Psoas muscle (tissue), 8 donors: ENCODE results near the gene UBE2Z. TPM values are rescaled to one million over a fixed set of nuclear protein-coding genes. Genes with fewer than 3 reads are reported as not detected.
A peak's percentile ranks its signal among the peaks of the same experiment; 100 is the strongest.
"Not testable (repeated sequence)": the region's sequence is repeated elsewhere in the genome, so short reads cannot be mapped to it uniquely, and the experiment has no call there.

Experiments used
- ATAC-seq, 4 donors: fragments of 200-7000 bp; cut with Tn5 transposase; one replicate each; pipeline ENCODE4 v1.9.1; 2020; ENCODE audit warnings: moderate library complexity in 3 of 4, mild to moderate bottlenecking in 2 of 4
- DNase-seq, 2 donors: peaks; one replicate each; pipeline ENCODE4 v3.0.0-alpha.2; 2020
- H3K27ac ChIP-seq: fragments of 200-600 bp; one replicate; pipeline ENCODE4 v1.8.0; 2022
- H3K27me3 ChIP-seq, 3 donors: fragments of 200-600 bp in 1 of 3; one replicate each; pipeline versions ENCODE4 v1.6.1 to v1.8.0; 2013 to 2022; ENCODE audit warnings: low read length in 2 of 3, mild to moderate bottlenecking in 2 of 3, moderate library complexity in 1 of 3; ENCODE audit not compliant: insufficient read depth in 3 of 3
- H3K36me3 ChIP-seq, 2 donors: fragments of 200-600 bp in 1 of 2; one replicate each; pipeline versions ENCODE4 v1.6.1 to v1.8.0; 2013 to 2022; ENCODE audit warnings: low read depth in 1 of 2, mild to moderate bottlenecking in 1 of 2, moderate library complexity in 1 of 2; ENCODE audit not compliant: insufficient read depth in 1 of 2
- H3K4me1 ChIP-seq: fragments of 200-600 bp; one replicate; pipeline ENCODE4 v1.8.0; 2022
- H3K4me3 ChIP-seq: fragments of 200-600 bp; one replicate; pipeline ENCODE4 v1.8.0; 2022; ENCODE audit warnings: mild to moderate bottlenecking
- H3K9me3 ChIP-seq: fragments of 200-600 bp; one replicate; pipeline ENCODE4 v1.8.0; 2022
- WGBS, 3 donors: extraction: QIAGEN DNeasy Blood & Tissue Kit; methylation state at CpG; one replicate each; pipeline versions ENCODE4 v1.1.6 to v1.1.7; 2013; 5-methylcytosine and 5-hydroxymethylcytosine counted together
- intact Hi-C, 2 donors: fragments of 100-400 bp; cut with DNase I; formaldehyde crosslinking; loops; one replicate each; pipeline versions ENCODE4 v1.11.0 to v1.14.2; 2022
- polyA plus RNA-seq, 3 donors: library from polyadenylated mRNA; stranded (reverse); fragments of 200-250 nt; gene quantifications; one replicate each; pipeline ENCODE4 v1.2.3, GENCODE V29; 2013
- total RNA-seq, 4 donors: library from RNA; stranded (reverse); fragmentation: NEBNext Ultra II Directional in 2 of 4; extraction: Animal tissue kit (Norgen Biotek cat#: 25700) in 2 of 4; gene quantifications; one replicate each; pipeline versions ENCODE4 v1.2.1 to v1.2.4, GENCODE V29; 2021 to 2023
- TF ChIP-seq, protein P1 (sequence below): fragments of 200-600 bp; IDR thresholded peaks from one replicate; pipeline ENCODE4 v1.8.0; 2022; ENCODE audit warnings: antibody characterized with exemption
- donor health status: healthy with polysubstance abuse.
- donor health status: DM: no; HTN: no; CAD: no; lungs with moderate emphysema.
- donor health status: Bipolar disorder and iron deficiency.
- donor health status: healthy.
- donor health status: DM: yes; HTN: yes; CAD: no.
- donor health status: DM: no; HTN: no; CAD: no.
- donor health status: DM: no; HTN: no; CAD: no.
- donor health status: DM: yes; HTN: yes; CAD: no.

The UBE2Z gene
- total and polyA plus RNA-seq, 7 donors: 22.0 to 47.2 (median 35.8) TPM

DNA sequence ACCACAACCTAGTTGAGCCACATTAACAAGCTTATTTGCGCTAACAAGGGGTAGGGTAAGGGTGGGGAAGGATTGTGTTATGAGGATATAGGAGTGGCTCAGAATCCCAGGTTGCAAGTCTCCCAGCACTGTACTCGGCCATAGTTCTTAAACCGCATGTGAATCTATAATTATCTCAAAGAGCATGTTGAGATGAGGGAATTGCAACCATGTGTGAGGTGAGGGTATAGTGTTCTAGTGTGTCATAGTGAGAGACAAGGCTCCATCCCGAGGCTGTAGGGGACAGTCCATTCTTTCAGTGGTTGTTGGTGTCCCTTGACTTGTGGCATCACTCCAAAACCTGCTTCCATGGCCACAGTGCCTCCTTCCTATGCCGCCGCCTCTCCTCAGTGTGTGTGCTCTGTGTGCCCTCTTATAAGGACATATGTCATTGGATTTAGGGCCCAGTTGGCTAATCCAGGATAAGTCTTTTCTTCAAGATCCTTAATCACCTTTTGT lies 38.3 kb upstream of the UBE2Z start:
- Histone ChIP-seq H3K9me3 (no peaks in the 10 kb centered on the region), H3K4me3 (no peak overlapping the region), H3K27ac (no peak overlapping the region), H3K4me1 (peaks cover 5% of the 10 kb centered on the region), H3K36me3 (peaks cover 0 to 20% of the 10 kb centered on the region in 2 donors), H3K27me3 (no peaks in the 10 kb centered on the region)
- peak in 3 of 4 donors; percentile 29 to 38 (median 38) for ATAC-seq
- WGBS, 3 donors: 57 to 69% (median 66%) methylated on average over 6 of the region's 6 CpGs
- TF ChIP-seq, protein P1, sequence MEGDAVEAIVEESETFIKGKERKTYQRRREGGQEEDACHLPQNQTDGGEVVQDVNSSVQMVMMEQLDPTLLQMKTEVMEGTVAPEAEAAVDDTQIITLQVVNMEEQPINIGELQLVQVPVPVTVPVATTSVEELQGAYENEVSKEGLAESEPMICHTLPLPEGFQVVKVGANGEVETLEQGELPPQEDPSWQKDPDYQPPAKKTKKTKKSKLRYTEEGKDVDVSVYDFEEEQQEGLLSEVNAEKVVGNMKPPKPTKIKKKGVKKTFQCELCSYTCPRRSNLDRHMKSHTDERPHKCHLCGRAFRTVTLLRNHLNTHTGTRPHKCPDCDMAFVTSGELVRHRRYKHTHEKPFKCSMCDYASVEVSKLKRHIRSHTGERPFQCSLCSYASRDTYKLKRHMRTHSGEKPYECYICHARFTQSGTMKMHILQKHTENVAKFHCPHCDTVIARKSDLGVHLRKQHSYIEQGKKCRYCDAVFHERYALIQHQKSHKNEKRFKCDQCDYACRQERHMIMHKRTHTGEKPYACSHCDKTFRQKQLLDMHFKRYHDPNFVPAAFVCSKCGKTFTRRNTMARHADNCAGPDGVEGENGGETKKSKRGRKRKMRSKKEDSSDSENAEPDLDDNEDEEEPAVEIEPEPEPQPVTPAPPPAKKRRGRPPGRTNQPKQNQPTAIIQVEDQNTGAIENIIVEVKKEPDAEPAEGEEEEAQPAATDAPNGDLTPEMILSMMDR: no peak
- intact Hi-C loops: no loop called here
- DNase-seq: no peak

DNA sequence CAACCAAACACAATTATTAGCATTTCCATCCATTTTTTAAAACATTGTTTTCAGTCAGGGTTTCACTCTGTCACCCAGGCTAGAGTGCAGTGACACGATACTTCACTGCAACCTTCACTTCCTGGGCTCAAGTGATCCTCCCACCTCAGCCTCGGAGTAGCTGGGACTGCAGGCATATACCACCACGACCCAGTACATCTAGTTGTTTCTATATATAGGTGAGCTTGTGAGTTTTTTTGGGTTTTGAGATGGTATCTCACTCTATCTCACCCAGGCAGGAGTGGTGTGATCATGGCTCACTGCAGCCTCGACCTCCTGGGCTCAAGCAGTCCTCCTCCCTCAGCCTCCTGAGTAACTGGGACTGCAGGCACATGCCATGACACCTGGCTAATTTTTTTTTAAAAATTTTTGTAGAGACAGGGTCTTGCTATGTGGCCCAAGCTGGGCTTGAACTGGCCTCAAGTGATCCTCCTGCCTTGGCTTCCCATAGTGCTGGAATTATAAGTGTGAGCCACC lies 37.1 kb upstream of the UBE2Z start:
- ATAC-seq: peak in 1 of 4 donors; percentile 4
- 67 to 69% (median 69%) methylated on average over 4 of the region's 4 CpGs for WGBS, 3 donors
- Histone ChIP-seq H3K36me3 (peaks cover 0 to 8% of the 10 kb centered on the region in 2 donors), H3K27ac (no peak overlapping the region), H3K4me1 (peaks cover 5% of the 10 kb centered on the region), H3K9me3 (no peaks in the 10 kb centered on the region), H3K27me3 (no peaks in the 10 kb centered on the region), H3K4me3 (no peak overlapping the region)
- no peak for DNase-seq
- TF ChIP-seq, protein P1: no peak
- intact Hi-C loops: no loop called here

DNA sequence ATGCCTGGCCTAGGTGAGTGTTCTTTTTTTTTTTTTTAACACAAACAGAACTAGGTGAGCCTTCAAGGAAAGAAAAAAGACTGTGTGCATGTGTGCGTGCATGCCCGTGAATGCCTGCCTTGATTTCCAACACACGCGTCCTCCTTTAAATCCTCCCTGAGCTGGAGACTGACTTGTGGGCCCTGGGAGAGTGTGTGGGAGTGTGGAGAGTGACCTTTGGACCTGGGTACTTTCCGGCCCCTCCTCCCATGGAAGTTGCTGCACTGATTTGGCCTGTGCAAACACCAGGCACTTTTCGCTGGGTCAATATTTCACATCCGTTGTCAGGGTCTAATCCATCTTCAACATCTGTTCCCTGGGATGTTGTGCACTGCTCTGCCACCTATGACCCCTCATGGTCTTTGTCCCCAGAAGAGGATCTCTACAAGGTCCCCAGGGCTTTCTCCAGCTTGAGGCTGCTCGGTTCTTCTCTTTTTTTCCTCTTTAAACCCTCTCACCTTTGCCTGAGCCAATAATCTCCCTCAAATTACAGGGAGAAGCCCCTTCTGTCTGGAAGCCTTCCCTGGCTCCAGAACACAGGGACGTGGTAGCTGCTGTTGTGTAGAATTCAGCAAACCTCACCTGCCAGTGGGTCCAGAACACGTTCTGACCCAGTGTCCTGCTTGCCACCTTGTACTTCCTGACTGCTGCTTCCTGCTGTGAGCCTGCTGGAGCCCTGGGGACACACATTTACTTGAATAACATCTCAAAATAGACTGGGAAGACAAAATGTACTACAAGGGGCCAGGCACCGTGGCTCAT lies 36.5 kb upstream of the UBE2Z start:
- peak in 3 of 4 donors; percentile 47 to 56 (median 54) for ATAC-seq
- no peaks in the 10 kb centered on the region for H3K9me3 ChIP-seq
- 39 to 43% (median 42%) methylated on average over 11 of the region's 11 CpGs for WGBS, 3 donors
- peaks cover 0 to 4% of the 10 kb centered on the region in 2 donors for H3K36me3 ChIP-seq
- H3K4me3 ChIP-seq: no peak overlapping the region
- peak overlapping the region; percentile 23 for H3K27ac ChIP-seq
- intact Hi-C loops: no loop called here
- no peaks in the 10 kb centered on the region for H3K27me3 ChIP-seq
- peak in 1 of 2 donors; percentile 65 for DNase-seq
- H3K4me1 ChIP-seq: peaks cover 5% of the 10 kb centered on the region
- TF ChIP-seq, protein P1: no peak

DNA sequence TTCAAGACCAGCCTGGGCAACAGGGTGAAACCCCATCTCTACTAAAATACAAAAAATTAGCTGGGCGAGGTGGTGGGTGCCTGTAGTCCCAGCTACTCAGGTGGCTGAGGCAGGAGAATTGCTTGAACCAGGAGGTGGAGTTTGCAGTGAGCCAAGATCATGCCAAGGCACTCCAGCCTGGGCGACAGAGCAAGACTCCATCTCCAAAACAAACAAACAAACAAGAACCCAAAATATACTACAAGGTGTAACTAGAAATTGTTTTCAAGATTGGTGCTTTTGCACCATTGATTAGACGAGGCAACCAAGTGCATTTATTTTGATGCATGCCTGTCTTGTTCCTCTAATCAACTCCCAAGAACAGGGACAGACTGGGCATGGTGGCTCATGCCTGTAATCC lies 35.8 kb upstream of the UBE2Z start:
- H3K9me3 ChIP-seq, intact Hi-C loops, H3K36me3 ChIP-seq, DNase-seq, H3K4me1 ChIP-seq, H3K27me3 ChIP-seq, H3K4me3 ChIP-seq, ATAC-seq: not testable (repeated sequence)
- WGBS, 3 donors: 66 to 88% (median 77%) methylated on average over 3 of the region's 3 CpGs
- peak overlapping the region; percentile 23 for H3K27ac ChIP-seq

DNA sequence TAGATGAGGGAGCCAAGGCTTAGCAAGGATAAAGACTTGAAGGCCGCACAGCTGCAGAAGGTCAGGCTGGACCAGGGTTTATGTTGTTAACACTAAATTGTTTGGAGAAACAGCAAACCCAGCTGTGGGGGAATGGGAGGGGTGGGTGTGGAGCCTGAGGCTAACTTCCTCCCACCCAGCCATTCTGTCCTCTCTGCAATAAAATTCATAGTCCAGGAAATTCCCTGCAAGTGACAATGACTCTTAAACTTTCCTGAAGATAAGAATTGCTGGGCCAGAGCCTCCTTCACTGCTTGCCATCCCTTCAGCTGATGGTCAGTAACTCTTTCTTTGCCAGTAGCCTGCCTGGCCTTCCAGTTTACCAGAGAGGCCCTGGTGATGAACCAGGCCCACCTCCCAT lies 35.0 kb upstream of the UBE2Z start:
- Histone ChIP-seq H3K9me3 (no peaks in the 10 kb centered on the region), H3K4me1 (peaks cover 5% of the 10 kb centered on the region), H3K27ac (peak overlapping the region; percentile 3), H3K4me3 (no peak overlapping the region), H3K36me3 (no peaks in the 10 kb centered on the region), H3K27me3 (no peaks in the 10 kb centered on the region)
- ATAC-seq: peak in 2 of 4 donors; percentile 34 to 36
- DNase-seq: no peak
- TF ChIP-seq, protein P1: no peak
- WGBS, 3 donors: 27 to 38% (median 31%) methylated on average over 1 of the region's 1 CpG
- intact Hi-C loops: no loop called here
